ENCODE data around the gene IARS2.
A peak's percentile ranks its signal among the peaks of the same experiment; 100 is the strongest.

The IARS2 gene

DNA sequence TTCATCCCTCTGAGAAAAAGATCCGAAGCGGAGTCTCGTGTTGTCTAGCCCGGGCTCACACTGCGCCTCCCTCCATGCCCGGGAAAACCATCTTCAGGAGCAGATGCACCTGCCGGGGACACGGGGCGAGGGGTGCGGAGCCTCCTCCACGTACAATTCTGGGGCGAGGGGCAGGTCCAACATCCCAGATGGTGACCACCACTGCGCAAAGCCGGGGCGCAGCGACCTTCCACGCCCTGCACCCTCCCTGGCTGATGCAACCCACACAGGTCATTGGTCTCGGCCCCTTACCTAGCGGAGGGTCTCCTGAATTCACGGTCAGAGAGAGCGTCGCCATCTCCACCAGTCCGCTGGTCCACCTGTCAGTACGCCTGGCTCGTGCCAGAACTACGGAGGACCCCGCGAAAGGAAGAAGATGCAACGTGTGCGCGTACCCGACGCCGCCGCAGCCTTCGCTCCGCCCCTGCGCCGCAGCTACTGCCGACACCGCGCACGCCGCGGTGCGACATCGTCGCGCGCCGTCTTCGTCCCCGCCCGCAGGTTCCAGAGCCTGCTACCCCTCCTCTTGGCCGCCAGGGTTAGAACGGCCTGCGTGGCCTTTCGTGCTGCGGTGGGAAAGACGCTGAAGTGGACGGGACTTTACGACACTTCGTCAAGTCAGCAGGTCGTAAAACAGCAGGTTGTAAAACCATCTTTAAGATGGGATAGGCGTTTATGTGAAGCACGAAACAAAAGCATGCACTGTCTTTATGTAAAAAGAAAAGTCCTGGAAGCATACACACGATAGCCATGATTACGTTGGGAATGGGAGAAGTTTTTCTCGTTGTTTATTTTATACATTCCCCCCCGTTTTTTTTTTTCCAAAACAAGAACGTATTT is 47.6 kb upstream of the IARS2 start, which contains the start of gene EPRS1:
Gene EPRS1 (minus strand): TSS at position 454 of the 879 bp plus-strand sequence. CDS start 117 bp downstream, at position 337.
- peaks cover 4% of the 10 kb centered on the region; the same call in 1 of the 2 replicates for H4K20me1 ChIP-seq (ENCODE audit: insufficient read depth, low read length)
- no peaks in the 10 kb centered on the region for H3K27me3 ChIP-seq (replicated peaks; ENCODE audit: insufficient read depth, low read length)
- peak within 1 kb of the TSS; percentile 86 for H2AFZ ChIP-seq (ENCODE audit: low read length)
- peak within 1 kb of the TSS; percentile 51 for H3K4me2 ChIP-seq (ENCODE audit: low read depth, low read length)
- peaks cover 13% of the 10 kb centered on the region for H3K4me1 ChIP-seq (ENCODE audit: low read length)
- H3K79me2 ChIP-seq (ENCODE audit: low read length), result peaks cover 50% of the 10 kb centered on the region
- peak; percentile 66 for TF ChIP-seq CTCF (IDR thresholded peaks at IDR 0.05; ENCODE audit: low read length)
- TF ChIP-seq EZH2 (optimal IDR thresholded peaks at IDR 0.05; ENCODE audit: low read depth, low read length), result no peak
- H3K27ac ChIP-seq (ENCODE audit: low read length), result peak within 1 kb of the TSS; percentile 72; the same call in 1 of the 2 replicates
- H3K9me2 ChIP-seq (replicated peaks; ENCODE audit: insufficient read depth, low read length), result no peaks in the 10 kb centered on the region
- peak; percentile 99 for DNase-seq
- H3K9ac ChIP-seq (ENCODE audit: low read length), result peak within 1 kb of the TSS; percentile 85
- H3K4me3 ChIP-seq (ENCODE audit: low read length), result peak within 1 kb of the TSS; percentile 94
- no peaks in the 10 kb centered on the region for H3K9me3 ChIP-seq (replicated peaks; ENCODE audit: insufficient read depth, low read length)
- H3K36me3 ChIP-seq (replicated peaks; ENCODE audit: insufficient read depth, low read length), result no peaks in the 10 kb centered on the region; the same call in 1 of the 2 replicates
- peaks cover 9% of the 10 kb centered on the region; the same call in 1 of the 2 replicates for H3F3A ChIP-seq (ENCODE audit: insufficient read depth, low read length)

DNA sequence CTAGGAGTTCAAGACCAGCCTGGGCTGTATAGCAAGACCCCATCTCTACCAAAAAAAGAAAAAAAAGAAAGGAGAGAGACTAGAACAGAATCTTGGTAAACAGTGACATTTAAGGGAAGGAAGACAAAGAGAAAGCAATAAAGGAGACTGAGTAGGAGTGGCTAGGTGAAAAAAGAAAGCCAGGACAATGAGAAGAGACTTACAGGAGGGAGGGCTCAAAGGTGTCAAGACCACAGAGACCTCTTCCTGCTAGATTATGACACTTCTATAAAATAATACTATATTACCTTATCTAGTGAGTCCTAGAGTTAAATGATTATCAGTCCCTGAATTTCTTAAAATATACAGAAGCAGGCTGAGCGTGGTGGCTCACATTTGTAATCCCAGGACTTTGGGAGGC is 37.6 kb upstream of the IARS2 start:
- TF ChIP-seq EZH2 (optimal IDR thresholded peaks at IDR 0.05; ENCODE audit: low read depth, low read length), result no peak
- TF ChIP-seq EZH2phosphoT487 (IDR thresholded peaks at IDR 0.05; ENCODE audit: low read length), result no peak
- TF ChIP-seq CTCF (IDR thresholded peaks at IDR 0.05; ENCODE audit: low read length), result no peak

GRCh38 chr1:220060876-220061275 is 33.1 kb upstream of the IARS2 start:
- Histone ChIP-seq H3K9ac (ENCODE audit: low read length) (no peak overlapping the region), H3K9me3 (replicated peaks; ENCODE audit: insufficient read depth, low read length) (no peaks in the 10 kb centered on the region), H3K4me3 (ENCODE audit: low read length) (no peak overlapping the region), H3F3A (ENCODE audit: insufficient read depth, low read length) (no peaks in the 10 kb centered on the region), H3K4me1 (ENCODE audit: low read length) (no peaks in the 10 kb centered on the region), H3K4me2 (ENCODE audit: low read depth, low read length) (no peak overlapping the region), H3K27ac (ENCODE audit: low read length) (no peak overlapping the region), H3K9me2 (replicated peaks; ENCODE audit: insufficient read depth, low read length) (no peaks in the 10 kb centered on the region), H2AFZ (ENCODE audit: low read length) (no peak overlapping the region), H4K20me1 (ENCODE audit: insufficient read depth, low read length) (no peaks in the 10 kb centered on the region), H3K36me3 (replicated peaks; ENCODE audit: insufficient read depth, low read length) (0 out of 2 replicates have a peak, but pooled peaks cover 11% of the 10 kb centered on the region), H3K79me2 (ENCODE audit: low read length) (no peaks in the 10 kb centered on the region), H3K27me3 (replicated peaks; ENCODE audit: insufficient read depth, low read length) (no peaks in the 10 kb centered on the region)
- DNase-seq, result no peak
- TF ChIP-seq EZH2phosphoT487 (IDR thresholded peaks at IDR 0.05; ENCODE audit: low read length) (no peak), CTCF (IDR thresholded peaks at IDR 0.05; ENCODE audit: low read length) (no peak), EZH2 (optimal IDR thresholded peaks at IDR 0.05; ENCODE audit: low read depth, low read length) (no peak)

More for the DNA sequence above, 37.6 kb upstream of the IARS2 start:
- no peak for DNase-seq
- Histone ChIP-seq H3K4me2 (ENCODE audit: low read depth, low read length) (no peak overlapping the region), H3K4me3 (ENCODE audit: low read length) (no peak overlapping the region), H3K27me3 (replicated peaks; ENCODE audit: insufficient read depth, low read length) (no peaks in the 10 kb centered on the region), H3K27ac (ENCODE audit: low read length) (no peak overlapping the region), H3K4me1 (ENCODE audit: low read length) (no peaks in the 10 kb centered on the region), H2AFZ (ENCODE audit: low read length) (no peak overlapping the region), H3K36me3 (replicated peaks; ENCODE audit: insufficient read depth, low read length) (0 out of 2 replicates have a peak, but pooled peaks cover 4% of the 10 kb centered on the region), H3K9me2 (replicated peaks; ENCODE audit: insufficient read depth, low read length) (no peaks in the 10 kb centered on the region), H3K79me2 (ENCODE audit: low read length) (no peaks in the 10 kb centered on the region), H3K9me3 (replicated peaks; ENCODE audit: insufficient read depth, low read length) (no peaks in the 10 kb centered on the region), H4K20me1 (ENCODE audit: insufficient read depth, low read length) (no peaks in the 10 kb centered on the region), H3F3A (ENCODE audit: insufficient read depth, low read length) (no peaks in the 10 kb centered on the region), H3K9ac (ENCODE audit: low read length) (no peak overlapping the region)

All from MM.1S (cell line).